Measurements from ENCODE around the gene FRMD3.

The FRMD3 gene

DNA sequence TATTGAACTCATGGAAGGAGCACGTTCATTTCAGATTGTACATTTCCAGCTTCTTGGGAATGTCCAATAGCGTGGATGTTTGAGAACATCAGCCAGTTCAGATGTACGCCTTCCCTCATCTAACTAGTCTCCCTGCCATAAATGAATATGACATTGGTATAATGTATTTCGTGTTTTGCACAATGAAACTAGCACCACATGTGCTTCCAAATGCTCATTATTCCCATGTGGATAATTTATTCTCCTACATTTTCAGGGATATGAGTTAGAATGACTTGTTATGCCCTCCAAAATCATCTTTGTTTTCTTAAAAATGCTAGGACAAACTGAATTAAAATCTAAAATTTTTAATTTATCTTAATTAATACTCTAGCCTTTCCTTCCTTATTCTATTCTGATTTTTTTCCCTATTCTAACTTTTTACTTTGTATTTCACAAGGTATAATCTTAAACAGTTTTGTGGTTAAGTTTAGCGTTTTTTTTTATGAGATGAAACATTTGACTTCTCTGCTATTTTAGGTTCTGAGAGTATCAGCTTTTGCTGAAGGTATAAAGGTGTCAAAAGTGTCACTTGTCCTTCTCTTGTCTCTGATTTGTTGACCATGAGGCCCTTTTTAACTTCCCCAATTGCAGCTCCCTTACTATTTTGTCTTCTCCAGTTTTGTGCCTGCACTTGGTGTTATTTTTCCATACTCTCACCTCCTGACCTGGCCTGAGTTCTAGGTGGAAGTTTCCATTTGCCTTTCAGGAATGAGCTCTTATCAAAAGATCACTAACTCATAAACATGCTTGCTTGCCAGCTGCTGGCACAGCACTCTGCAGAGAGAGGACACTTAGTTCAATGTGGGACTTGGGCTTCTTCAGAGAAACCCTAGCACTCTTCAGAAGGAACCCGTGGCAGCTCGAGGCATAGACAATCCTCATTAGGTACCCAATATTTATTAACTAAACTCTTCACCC is 106.8 kb downstream of the FRMD3 start:
- DNase-seq, result no peak

DNA sequence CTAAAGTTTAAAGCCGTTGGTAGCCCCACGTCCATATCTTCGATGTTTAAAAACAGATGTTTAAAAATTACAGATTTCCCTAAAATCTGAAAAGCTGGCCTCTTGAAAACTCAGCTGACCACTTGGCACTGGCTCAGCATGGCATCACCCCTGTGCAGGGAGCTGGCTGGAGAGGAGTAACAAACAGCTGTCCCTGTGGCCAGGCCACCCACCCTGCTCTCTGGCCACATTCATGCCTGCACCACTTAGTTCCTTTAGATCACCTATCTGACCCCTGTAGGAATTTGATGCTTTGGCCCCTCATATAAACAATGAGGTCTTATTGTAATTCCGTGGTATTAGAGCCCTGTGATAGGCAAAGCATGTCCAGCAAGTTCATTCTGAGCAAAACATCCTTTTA is 107.5 kb downstream of the FRMD3 start:
- no peak for DNase-seq

DNA sequence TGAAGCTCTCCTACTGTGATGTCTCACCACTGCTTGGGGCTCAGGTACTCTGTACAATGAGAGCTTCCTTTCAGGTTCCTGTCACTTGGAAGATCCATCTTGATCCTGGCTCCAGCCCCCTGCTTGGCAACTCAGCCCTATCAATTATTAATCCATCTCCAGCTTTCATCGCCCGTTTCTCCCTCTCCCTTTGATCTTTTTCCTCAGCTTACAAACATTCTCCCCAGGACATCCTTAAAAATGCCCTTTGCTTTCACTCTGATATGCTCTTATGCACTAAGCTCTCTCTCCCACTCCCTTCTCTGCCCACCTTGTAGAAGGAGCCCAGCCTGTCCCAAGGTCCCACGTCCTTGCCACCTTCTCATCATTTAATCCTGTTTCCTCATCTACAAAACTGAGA is 109.0 kb downstream of the FRMD3 start:
- DNase-seq, result no peak

DNA sequence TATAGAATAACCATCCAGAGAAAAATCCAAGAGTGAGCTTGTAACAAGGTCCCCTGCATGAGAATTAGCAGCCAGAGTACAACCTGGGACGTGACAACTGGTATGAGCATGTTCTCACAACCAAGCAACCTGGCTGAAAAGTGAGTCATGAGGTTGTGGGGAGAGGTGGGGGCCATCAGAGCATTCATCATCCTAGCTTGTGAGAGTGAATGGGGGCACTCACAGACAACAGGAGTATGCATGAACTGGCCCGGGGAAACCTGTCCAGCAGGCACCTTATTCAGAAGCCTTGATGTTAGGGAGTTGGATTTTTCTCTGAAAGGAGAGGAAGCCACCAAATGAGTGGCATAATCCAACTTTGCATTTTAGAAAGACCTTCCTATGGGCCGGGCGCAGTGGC is 113.0 kb downstream of the FRMD3 start:
- DNase-seq, result no peak

DNA sequence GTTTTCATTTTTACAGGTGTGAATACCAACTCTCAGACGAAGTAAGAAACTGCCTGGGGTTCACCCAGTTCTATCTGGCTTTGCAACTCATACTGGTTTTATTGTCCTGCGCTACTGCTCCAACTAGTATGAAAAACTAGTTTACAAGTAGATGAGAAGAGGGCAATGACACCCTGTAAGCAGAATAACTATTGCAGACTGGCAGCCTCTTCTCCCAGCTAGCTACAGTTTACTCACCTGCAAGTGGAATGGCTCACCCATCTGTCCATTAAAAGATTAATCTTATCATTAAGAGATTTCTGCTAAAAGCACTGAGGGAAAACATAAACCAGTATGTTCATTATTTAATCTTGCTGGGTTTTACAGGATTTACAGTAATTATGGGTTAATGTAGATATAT is 113.4 kb downstream of the FRMD3 start:
- no peak for DNase-seq

DNA sequence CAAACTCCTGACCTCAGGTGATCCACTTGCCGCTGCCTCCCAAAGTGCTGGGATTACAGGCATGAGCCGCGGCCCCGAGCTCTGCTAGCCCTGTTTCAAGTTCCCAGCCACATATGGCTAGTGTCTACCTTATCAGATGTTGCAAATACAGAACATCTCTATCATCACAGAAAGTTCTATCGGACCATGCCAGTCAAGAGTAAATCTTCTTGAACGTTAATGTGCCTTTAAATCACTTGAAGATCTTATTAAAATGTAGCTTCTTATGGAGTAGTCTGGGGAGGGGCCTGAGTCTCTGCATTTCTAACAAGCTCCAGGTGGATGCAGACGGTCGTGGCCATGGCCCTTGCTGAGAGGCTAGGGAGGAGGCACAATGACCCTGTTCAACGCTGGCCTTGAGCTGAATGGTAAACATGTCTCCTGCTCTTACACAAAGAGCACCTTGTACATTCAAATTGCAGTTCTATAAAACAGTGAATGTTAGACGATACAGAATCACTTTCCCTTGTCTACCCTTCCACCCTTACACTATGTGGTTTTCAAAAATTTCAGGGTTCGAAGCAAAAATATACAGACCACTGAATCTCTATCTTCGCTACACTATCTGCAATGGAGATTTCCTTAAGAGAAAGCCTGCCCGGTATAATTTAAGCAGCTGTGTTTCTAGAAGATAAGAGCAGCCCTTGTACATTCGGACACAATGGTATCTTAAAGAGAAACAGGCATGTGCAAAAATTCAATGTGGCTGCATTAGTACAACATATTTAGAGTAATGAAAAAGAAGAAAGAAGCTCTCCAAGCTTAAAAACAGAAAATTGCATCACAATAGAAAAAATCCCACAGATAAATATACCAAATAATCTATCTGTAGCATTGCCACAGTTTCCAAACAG is 114.1 kb downstream of the FRMD3 start:
- DNase-seq, result no peak

DNA sequence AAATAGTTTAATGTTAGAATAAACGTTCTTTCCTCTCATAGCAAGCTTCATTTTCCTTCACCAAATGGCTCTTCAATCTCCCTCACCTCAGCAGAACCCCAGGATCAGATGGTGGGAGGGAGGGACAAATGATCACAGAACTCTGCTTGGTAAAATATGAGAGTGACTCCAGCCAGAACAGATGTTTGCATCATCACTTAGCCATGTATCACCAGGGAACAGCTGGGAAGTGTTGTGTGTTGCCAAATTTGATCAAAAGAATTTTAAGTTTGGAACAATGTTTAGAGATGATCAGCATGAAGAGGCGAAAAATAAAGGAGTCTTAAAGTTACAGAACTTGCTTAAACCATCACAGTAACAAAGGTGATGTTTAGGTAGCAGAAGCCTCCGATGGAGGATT is 115.7 kb downstream of the FRMD3 start:
- no peak for DNase-seq

DNA sequence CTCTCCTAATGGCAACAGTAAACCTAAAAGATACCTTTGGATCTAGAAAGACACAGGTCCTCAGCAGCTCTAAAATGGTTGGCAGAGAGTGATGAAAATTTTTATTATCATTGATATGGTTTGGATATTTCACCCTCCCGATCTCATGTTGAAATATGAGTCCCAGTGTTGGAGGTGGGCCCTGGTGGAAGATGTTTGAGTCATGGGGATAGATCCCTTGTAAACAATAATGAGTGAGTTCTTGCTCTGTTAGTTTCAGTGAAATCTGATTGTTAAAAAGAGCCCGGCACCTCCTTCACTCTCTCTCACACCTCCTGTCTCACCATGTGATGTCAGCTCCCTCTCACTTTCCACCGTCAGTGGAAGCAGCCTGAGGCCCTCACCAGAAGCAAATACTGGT is 117.7 kb downstream of the FRMD3 start:
- DNase-seq, result no peak

DNA sequence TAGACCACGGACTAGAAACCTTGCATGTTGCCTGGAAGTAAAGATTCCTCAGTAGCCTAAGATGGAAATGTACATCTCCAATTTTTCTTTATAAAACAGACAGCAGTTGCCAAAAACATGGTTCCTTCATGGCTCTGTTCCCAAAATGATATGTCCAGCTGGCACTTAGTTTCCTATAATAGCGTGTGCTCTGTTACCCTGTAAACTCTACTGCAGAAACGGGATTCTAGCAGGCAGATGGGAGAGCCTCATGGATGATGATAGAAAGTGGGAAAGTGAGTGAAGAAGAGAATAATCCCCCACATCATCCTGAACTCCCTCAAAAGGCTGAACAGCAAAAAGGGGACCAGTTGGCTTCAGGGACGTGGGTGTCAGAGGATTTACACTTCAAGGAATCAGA is 118.2 kb downstream of the FRMD3 start:
- no peak for DNase-seq

DNA sequence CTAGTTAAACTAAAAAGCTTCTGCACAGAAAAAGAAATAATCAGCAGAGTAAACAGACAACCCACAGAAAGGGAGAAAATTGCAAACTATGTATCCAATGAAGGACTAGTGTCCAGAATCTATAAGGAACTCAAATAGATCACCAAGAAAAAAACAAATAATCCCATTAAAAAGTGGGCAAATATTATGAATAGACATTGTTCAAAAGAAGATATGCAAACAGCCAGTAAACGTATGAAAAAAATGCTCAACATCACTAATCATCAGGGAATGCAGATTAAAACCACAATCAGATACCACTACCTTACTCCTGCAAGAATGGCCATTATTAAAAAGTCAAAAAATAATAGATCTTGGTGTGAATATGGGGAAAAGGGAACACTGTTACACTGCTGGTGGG is 119.9 kb downstream of the FRMD3 start:
- DNase-seq, result no peak

DNA sequence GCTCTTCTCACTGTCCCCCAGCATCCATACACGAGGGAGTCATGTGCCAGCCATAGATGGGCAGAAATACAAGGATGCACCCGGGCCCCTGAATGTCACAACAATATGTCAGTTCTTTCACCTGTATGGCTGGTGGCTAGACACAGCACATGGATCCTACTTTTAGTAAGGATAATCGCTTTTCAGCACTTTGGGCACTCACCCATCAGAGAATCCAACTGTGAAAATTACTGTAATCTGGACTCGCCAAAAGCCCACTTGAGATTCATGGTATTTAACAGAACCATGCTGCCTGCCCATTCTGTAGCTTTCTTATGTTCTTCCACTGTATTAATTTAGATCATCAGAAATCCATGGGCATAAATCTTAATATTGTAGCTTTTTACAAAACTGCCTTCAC is 124.8 kb downstream of the FRMD3 start:
- DNase-seq, result no peak

DNA sequence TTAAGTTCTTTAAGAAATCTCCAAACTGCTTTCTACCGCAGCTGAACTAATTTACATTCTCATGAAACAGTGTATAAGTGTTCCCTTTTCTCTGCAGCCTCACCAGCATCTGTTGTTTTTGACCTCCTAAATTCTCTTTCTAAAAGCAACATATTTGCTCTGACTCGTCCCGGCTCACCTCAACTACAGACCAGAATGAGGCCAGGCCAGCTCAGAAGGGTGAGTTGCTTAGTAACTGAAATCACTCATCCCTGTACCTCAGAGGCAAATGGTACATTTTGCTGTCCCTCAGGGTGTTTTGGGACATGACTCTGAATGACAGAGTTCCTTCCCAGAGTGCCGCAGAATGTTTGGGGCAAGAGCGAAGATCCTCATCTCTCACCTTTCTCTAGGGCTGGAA is 127.5 kb downstream of the FRMD3 start:
- no peak for DNase-seq

DNA sequence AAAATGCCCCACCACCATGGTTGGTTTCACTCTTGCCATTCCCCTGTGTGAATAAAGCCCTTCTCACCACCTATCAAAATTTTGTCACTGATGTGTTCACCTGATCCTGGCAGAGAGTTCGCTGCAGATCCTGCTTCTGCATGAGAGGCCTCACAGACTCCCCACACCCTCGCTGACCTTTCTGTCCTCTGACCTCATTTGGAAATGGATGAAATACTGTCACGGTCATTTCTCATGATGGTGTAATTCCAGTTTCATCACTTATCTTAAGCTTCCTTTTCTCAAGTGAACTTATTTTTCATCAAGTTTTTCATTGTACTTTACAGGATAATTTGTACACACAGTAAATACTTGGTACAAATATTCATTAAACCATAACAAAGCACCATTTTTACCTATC is 131.3 kb downstream of the FRMD3 start:
- no peak for DNase-seq

DNA sequence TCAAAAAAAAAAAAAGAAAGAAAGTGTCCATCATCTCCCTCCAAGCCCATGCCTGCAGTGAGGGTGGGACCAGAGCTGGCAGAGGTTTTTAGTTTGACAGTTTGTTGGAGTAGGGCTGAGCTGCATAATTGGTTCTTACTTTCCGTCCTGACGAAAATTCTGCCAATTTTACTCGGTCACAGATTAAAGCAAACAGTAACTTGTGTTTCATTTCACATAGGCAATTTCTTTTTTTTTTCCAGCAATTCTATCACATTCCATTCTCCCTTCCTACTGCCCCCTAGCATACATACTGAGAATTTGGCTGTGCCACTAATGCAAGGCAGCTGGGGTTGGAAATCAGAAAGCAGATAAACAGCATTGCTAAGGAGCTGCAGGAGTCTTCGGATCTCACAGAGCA is 132.4 kb downstream of the FRMD3 start:
- DNase-seq, result no peak

DNA sequence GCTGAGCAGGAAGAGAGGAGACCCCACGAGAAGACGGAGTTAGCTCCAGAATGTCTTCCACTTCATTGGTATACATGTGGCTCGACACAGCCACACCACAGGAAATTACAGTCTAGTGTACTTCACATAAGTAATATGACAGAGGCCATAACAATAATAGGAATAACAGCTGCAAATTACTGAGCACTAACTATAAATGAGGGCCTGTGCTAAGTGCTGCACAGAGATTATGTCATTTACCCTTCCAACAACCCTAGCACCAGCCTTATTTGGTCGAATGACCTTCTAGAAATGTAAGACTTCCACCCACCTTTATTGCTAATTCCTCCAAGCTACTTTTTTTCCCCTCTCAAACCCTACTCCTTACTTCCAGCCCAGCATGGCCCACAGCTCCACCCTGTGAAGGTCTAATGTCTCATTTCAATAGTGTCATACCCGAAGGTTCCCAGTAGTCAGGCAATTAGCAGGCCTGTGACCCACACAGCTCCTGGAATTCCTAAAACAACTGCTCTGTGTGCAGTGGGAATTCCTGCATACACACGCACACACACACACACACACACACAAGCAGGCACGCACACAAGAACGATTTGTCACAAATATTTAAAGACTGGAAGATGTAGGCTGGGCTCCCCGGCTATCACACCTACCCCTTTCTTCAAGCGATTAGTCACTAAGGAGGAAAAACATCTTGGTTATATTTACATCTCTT is 134.5 kb downstream of the FRMD3 start:
- DNase-seq, result no peak

DNA sequence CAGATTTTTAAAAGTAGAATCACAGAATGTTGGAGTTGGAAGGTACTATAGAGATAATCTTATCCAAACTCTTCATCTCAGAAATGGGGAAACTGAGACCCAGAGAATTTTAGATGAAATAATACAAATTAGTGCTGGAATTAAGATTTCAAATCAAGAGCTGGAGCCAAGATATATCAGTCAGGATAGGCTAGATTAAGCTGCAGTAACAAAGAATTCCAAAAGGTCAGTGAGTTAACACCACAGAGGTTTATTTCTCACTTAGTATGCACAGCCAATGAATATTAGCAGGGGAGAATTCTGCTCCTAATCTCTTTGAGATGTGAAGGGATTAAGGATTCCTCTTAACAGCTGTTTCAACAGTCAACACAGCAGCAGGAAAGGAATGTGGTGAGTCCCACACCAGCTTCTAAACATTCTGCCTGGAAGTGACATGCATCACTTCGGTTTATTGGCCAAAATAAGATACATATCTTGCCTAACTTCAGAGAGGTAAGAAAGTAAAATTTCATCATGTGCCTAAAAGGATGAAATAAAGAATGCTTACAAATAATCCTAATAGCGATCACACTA is 136.8 kb downstream of the FRMD3 start:
- no peak for DNase-seq

DNA sequence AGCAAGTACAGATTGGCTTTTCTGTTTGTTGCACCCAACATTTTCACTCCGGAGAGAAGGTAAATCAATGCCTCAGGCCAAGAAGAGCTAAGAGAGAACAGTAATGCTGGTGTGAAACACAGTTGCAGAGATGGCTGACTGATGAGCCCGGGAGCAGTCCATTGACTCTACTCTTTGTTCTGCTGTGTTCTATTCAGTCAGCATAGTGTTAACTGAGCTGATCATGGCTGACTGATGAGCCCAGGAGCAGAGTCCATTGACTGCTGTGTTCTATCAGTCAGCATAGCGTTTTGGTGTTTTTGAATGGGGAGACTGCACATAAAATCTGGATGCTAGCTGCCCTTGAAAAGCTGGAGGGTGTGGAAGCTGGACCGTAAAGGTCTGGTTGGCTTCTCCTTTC is 141.4 kb downstream of the FRMD3 start:
- no peak for DNase-seq

DNA sequence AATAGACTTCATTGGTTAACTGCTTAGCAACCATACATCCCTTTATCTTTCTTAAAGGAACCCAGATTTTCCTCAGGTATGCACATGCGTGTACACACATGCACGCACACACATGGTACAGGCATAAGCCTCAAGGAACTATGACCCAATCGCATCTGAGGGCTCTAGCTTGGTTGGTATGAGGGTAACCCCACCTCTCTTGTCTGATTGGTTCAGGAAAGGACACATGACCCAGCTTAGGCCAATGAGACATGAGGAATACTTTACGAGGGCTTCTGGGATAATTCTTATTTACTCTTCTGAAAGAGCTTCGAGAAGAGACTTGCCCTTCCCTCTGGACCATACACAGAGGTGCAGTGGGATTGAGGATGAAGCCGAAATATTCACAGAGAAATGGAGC is 141.9 kb downstream of the FRMD3 start:
- no peak for DNase-seq

DNA sequence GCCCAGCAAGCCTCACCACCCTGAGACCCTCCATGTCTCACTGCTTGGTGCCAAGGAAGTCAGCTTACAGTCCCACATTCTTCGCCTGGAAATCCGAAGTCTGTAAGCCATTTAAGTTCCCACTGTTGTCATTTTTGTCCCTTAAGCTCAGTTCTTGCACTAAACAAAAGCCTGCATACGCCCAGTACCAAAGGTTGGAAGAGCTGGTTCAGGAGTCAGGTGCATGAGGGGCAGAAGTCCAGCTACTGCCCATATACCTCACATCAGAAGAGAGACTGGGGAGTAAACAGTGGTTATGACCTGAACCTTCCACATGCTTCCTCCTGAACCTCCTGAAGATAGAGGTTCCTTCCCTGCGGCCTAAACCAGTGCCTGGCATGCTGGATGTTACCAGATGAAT is 146.0 kb downstream of the FRMD3 start:
- DNase-seq, result no peak

DNA sequence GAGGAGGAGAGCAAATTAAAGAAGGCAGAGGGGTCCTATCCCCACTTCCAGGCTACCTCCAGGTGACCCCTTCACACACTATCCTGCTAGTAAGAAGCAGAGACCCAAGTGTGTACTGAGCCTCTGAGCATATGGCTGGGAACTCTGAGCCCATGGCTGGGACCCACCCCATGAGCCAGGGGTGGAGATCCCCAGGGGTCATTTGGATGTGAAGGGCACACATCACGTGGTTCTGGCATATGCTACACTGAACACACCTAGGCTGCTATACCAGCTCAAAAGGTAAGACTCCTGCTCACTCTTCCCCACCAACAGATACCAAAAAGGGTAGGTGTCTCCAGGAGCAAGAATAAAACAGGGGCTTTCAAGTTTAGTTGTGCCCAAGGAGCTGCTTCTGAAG is 149.9 kb downstream of the FRMD3 start:
- no peak for DNase-seq

DNA sequence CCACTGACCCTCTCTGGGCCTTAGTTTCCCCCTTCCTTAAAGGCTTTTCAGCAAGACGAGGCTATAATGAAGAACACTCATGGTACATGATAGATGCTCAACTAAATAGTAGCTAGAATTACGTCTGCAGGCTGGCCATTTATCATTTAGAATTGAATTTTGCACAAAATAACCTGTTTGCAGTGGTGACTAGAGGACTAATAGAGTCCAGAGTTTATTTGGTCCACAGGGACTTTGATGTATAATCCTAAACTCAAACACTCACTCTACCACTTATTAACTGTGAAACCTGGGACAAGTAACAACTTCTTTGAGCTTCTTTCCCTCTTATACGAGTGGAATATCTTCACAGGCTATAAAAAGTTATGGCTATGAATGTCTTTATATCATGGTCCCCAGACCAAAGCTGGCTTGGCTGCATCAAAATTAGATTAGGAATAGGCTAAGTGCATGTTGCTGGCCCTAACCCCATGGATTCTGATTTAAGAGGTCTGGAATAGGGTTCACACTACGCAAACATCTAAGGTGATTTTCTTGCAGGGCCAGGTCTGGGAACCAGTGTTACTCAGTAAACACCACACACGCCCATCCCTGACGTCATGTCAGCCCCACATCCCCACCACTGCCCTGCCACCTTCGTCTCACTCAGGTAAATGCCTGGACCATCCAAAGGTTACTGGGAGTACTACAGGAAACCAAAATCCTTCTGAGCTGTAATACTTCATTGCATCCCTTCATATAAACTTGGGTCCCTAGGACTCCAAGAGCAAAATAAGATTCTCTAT is 150.6 kb downstream of the FRMD3 start:
- no peak for DNase-seq

DNA sequence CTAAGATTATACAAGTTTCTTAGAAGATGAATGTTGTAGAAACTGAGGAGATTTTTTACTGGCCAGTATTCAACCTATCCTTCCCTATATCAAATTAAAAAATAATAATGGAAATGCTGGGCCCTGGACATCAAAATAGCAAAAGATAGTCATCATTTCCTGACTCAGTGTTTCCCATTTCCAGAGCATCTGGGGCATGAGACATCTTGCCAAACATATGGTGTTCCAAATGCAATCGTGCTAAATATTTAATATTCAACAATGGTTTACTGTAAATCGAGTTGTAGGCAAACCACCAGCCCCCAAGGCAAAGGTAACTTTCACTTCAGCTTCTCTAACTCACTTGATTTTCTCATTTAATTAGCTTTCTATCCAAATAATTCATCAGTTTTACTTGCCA is 152.9 kb downstream of the FRMD3 start:
- DNase-seq, result no peak
